Measurements from ENCODE around the gene SLC48A1. TPM values are rescaled to one million over a fixed set of nuclear protein-coding genes. Genes with fewer than 3 reads are reported as not detected.

SLC48A1 gene
- total and polyA plus RNA-seq, 2 donors (not counting 3 experiments of a cell fraction or from before 2014, with no cell fraction given) = 17.3 to 20.3 TPM

DNA sequence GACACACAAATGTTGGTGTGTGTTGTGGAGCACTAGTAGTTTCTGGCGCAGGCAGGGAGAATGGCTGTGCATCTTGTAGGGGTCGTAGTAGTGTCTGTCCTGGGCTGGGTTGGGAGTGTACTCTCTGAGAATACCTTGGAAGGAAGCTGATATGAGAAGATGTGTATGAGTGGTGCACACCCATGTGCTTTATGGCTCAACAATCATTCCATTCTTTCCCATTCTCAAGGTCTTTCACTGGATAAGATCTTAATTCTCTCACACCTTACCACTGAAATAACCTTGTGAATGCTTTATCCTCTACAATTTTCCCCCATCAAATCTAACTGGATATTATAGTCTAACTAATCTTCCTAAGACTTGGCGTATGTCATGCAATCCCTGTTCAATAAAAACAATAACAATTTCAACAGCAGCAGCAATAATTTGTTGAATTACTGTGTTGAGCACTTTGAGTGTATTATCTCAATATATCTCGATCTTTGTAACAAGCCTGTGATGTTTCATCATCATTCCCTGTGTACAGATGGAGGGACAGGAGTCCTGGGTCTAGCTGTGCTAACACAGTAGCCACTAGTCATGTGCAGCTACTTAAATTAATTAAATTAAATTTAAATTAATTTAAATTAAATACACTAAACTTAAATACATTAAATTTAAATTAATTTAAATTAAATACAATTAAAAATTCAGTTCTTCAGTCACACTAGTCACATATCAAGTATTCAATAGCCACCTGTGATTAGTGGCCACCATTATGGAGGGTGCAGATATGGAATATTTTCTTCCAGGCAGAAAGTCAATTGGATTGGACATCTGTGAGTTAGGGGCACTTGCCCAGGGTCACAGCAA, 3.6 kb upstream of the SLC48A1 start:
- ChIA-PET CTCF (interaction anchor here (1.0 to 10.1 kb wide), 8 partner anchors 8 to 70 kb away, joined by 3 to 385 read pairs (median 52); partner anchors contain the start of gene RAPGEF3), POLR2A (no interaction called here)
- Histone ChIP-seq H3K36me3 (ENCODE audit: control insufficient read depth in 2 of 2, extremely low read depth in 1 of 2, insufficient read depth in 2 of 2, low read length in 2 of 2) (no peaks in the 10 kb centered on the region), H3K4me3 (replicated peaks in 1 of 3; ENCODE audit: insufficient read depth in 1 of 3, low read depth in 1 of 3, low read length in 3 of 3) (no peak overlapping the region), H3K9me1 (replicated peaks; ENCODE audit: control insufficient read depth, extremely low read depth, insufficient read depth, low read length) (no peaks in the 10 kb centered on the region), H3K9ac (replicated peaks; ENCODE audit: extremely low read depth, insufficient read depth, low read length) (no peak overlapping the region), H3K4me1 (ENCODE audit: control insufficient read depth, extremely low read depth, insufficient read depth, low read length) (peaks cover 15% of the 10 kb centered on the region), H3K27ac (ENCODE audit: insufficient read depth, low read depth, low read length) (no peak overlapping the region), H3K9me3 (replicated peaks; ENCODE audit: control insufficient read depth, insufficient read depth, low read length) (no peaks in the 10 kb centered on the region), H3K79me2 (ENCODE audit: control insufficient read depth, insufficient read depth, low read length) (no peaks in the 10 kb centered on the region), H2AFZ (ENCODE audit: low read depth, low read length) (no peak overlapping the region), H3K4me2 (ENCODE audit: insufficient read depth, low read length) (no peak overlapping the region), H4K20me1 (replicated peaks; ENCODE audit: control insufficient read depth, extremely low read depth, insufficient read depth, low read length) (no peaks in the 10 kb centered on the region), H3K27me3 (ENCODE audit: control insufficient read depth in 2 of 2, insufficient read depth in 2 of 2, low read length in 2 of 2) (no peaks in the 10 kb centered on the region)
- no peak for DNase-seq (ENCODE audit: low read depth, low spot score)
- FAIRE-seq = no peak
- intact Hi-C loops (cut with micrococcal nuclease) (no loop called here), dilution Hi-C loops (cut with MboI; ENCODE audit: extremely low pct_ligation_motif_present, low sequenced_read_pairs) (no loop called here)
- TF ChIP-seq EZH2 (IDR thresholded peaks at IDR 0.05; ENCODE audit: borderline replicate concordance, low read depth, low read length, severe bottlenecking) (no peak), POLR2A (IDR thresholded peaks at IDR 0.05; ENCODE audit: low read depth, low read length) (no peak), MYC (IDR thresholded peaks at IDR 0.05; ENCODE audit: low read depth, low read length) (no peak), FOS (IDR thresholded peaks at IDR 0.05; ENCODE audit: borderline replicate concordance, insufficient read depth, low read length) (no peak), JUN (IDR thresholded peaks at IDR 0.05; ENCODE audit: borderline replicate concordance, insufficient read depth, insufficient read length, low read depth) (no peak), GATA2 (IDR thresholded peaks at IDR 0.05; ENCODE audit: insufficient read depth, insufficient read length, low read depth, low read length) (no peak), POLR2AphosphoS5 (IDR thresholded peaks at IDR 0.05; ENCODE audit: insufficient read depth, low read depth, low read length) (no peak)
- TF ChIP-seq, protein P1, sequence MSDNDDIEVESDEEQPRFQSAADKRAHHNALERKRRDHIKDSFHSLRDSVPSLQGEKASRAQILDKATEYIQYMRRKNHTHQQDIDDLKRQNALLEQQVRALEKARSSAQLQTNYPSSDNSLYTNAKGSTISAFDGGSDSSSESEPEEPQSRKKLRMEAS (IDR thresholded peaks at IDR 0.05; ENCODE audit: insufficient read depth, insufficient read length) = no peak
- TF ChIP-seq, protein P2, sequence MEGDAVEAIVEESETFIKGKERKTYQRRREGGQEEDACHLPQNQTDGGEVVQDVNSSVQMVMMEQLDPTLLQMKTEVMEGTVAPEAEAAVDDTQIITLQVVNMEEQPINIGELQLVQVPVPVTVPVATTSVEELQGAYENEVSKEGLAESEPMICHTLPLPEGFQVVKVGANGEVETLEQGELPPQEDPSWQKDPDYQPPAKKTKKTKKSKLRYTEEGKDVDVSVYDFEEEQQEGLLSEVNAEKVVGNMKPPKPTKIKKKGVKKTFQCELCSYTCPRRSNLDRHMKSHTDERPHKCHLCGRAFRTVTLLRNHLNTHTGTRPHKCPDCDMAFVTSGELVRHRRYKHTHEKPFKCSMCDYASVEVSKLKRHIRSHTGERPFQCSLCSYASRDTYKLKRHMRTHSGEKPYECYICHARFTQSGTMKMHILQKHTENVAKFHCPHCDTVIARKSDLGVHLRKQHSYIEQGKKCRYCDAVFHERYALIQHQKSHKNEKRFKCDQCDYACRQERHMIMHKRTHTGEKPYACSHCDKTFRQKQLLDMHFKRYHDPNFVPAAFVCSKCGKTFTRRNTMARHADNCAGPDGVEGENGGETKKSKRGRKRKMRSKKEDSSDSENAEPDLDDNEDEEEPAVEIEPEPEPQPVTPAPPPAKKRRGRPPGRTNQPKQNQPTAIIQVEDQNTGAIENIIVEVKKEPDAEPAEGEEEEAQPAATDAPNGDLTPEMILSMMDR (IDR thresholded peaks at IDR 0.05; ENCODE audit: extremely low read depth in 1 of 2, insufficient read depth in 1 of 2, low read depth in 1 of 2, low read length in 2 of 2) = no peak
- no TSS peak for BruUV-seq (replicated peaks)

All from endothelial cell of umbilical vein (primary cell).